Keratinocyte (primary cell): Measurements from ENCODE around the gene CD47.

Experiments used
- CTCF ChIP-seq, 3 experiments: IDR thresholded peaks in 1 of 3; conservative IDR thresholded peaks in 1 of 3; optimal IDR thresholded peaks in 1 of 3; 2 replicates in 2 of 3; 3 replicates in 1 of 3; pipeline versions ENCODE3 to v1.5.1; 2011; ENCODE audit warnings: low read length in 3 of 3, mild to moderate bottlenecking in 3 of 3, moderate library complexity in 2 of 3, control low read depth in 1 of 3, inconsistent platforms in 1 of 3; ENCODE audit not compliant: insufficient read depth in 2 of 3; ENCODE audit errors: extremely low read depth in 1 of 3
- EZH2 ChIP-seq: IDR thresholded peaks from one replicate; pipeline ENCODE4 v1.6.1; 2012; ENCODE audit warnings: inconsistent platforms, mild to moderate bottlenecking, low read length, moderate library complexity

GRCh38 chr3:108030960-108031359 lies 59.9 kb downstream of the CD47 start:
- TF ChIP-seq CTCF (optimal IDR thresholded peaks at IDR 0.05 in 1 of 3, IDR thresholded peaks at IDR 0.05 in 1 of 3, conservative IDR thresholded peaks at IDR 0.05 in 1 of 3; ENCODE audit: extremely low read depth in 1 of 3, insufficient read depth in 2 of 3, low read length in 3 of 3) (no peak), EZH2 (no peak)
